ENCODE measurements around the gene GLUD2. TPM values are rescaled to one million over a fixed set of nuclear protein-coding genes. Genes with fewer than 3 reads are reported as not detected.
A peak's percentile ranks its signal among the peaks of the same experiment; 100 is the strongest.

Gene GLUD2
- total RNA-seq, 1 donor from 2014 or later: 7.2 TPM

DNA sequence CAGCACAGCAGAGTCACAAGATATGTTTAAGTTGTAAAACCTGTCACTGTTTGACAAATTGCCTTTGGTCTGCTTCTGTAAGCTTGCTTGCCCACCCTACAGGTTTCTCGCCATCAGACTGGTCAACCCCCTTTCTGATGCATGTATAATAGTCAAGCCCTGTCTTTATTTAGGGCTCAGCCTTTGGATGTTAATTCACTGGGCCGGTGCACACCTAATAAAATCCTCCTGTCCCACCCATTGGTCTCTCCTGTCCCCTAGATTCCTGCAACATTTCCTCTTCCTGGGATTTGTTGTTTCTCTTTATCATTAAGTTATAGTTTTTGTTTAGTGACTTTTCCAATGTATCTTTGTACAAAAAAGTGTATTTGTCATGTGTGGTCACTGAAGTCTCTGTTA lies 38.2 kb downstream of the GLUD2 start:
- DNase-seq (ENCODE audit: low spot score) (no peak), ATAC-seq (no peak)
- intact Hi-C loops (cut with DNase I): loop anchor here (10.0 kb wide), 1 partner anchor 1951 kb away; no protein-coding TSS in a partner anchor

DNA sequence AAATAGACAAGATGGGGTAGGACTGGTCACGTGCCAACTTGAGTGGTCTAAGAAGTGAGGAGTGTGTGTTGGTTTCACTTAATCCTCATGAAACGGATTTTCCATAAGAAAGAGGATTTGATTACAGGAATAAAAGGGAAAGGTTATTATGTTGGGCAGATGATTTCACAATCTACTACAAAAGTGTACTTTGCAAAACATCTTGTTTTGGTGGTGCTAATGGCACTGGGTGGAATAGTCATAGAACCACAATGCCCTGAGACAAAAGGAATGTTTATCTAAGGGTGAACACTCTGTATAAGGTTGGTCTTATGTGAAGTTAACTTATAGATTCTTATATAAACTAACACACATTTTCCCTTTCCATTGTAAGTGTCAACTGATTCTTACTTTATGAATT lies 45.6 kb downstream of the GLUD2 start:
- ATAC-seq (peak; percentile 32), DNase-seq (ENCODE audit: low spot score) (no peak)
- intact Hi-C loops (cut with DNase I): no loop called here

Other genes with a start within 250 kb of the GLUD2 start
- not detected for gene CT47B1, start 171.7 kb upstream of the GLUD2 start, total RNA-seq
- gene CT47A11, start 110.5 kb upstream of the GLUD2 start, total RNA-seq: not detected
- not detected for gene CT47A10, start 105.6 kb upstream of the GLUD2 start, total RNA-seq
- gene CT47A9, start 100.7 kb upstream of the GLUD2 start, total RNA-seq: not detected
- not detected for gene CT47A8, start 95.9 kb upstream of the GLUD2 start, total RNA-seq
- gene CT47A7, start 91.0 kb upstream of the GLUD2 start, total RNA-seq: not detected
- not detected for gene CT47A6, start 86.1 kb upstream of the GLUD2 start, total RNA-seq
- not detected for gene CT47A5, start 81.3 kb upstream of the GLUD2 start, total RNA-seq
- gene CT47A4, start 76.4 kb upstream of the GLUD2 start, total RNA-seq: not detected
- not detected for gene CT47A3, start 71.5 kb upstream of the GLUD2 start, total RNA-seq
- not detected for gene CT47A2, start 66.7 kb upstream of the GLUD2 start, total RNA-seq
- gene CT47A1, start 61.9 kb upstream of the GLUD2 start, total RNA-seq: not detected

Data from sciatic nerve (tissue), 2 donors.